K562 (cell line): ENCODE data around the gene UROD. TPM values are rescaled to one million over a fixed set of nuclear protein-coding genes. Genes with fewer than 3 reads are reported as not detected.

Experiments used
- ARID2 ChIP-seq: fragments of 450-650 bp; IDR thresholded peaks from 2 replicates; pipeline ENCODE4 v1.6.1; 2017; ENCODE audit warnings: antibody characterized with exemption, mild to moderate bottlenecking
- ASH1L ChIP-seq: fragments of 450-650 bp; IDR thresholded peaks from 2 replicates; pipeline ENCODE4 v1.6.1; 2018; ENCODE audit warnings: borderline replicate concordance, mild to moderate bottlenecking, low read depth; ENCODE audit not compliant: partially characterized antibody
- BHLHE40 ChIP-seq: IDR thresholded peaks from 2 replicates; pipeline ENCODE4 v1.6.1; 2011; ENCODE audit warnings: low read length, improper control_type of control experiment
- CCNT2 ChIP-seq: IDR thresholded peaks from 2 replicates; pipeline ENCODE4 v1.6.1; 2011; ENCODE audit warnings: borderline replicate concordance, low read depth, mild to moderate bottlenecking, moderate library complexity, mixed read lengths, low read length; ENCODE audit not compliant: insufficient read length; ENCODE audit errors: extremely low read depth
- CHD1 ChIP-seq: fragments of 200-600 bp; sonication (generic); IDR thresholded peaks from one replicate; pipeline ENCODE4 v1.6.1; 2012; ENCODE audit warnings: mild to moderate bottlenecking, moderate library complexity, low read length, inconsistent platforms
- CTBP1 ChIP-seq: fragments of 450-650 bp; IDR thresholded peaks from 2 replicates; pipeline ENCODE4 v1.6.1; 2016; ENCODE audit warnings: borderline replicate concordance
- CTCFL ChIP-seq: IDR thresholded peaks from 2 replicates; pipeline ENCODE4 v1.6.1; 2011; ENCODE audit warnings: borderline replicate concordance, low read depth, mild to moderate bottlenecking, moderate library complexity, low read length; ENCODE audit not compliant: insufficient read depth, poor library complexity, severe bottlenecking
- DACH1 ChIP-seq: fragments of 450-650 bp; IDR thresholded peaks from 2 replicates; pipeline ENCODE4 v1.6.1; 2018; ENCODE audit not compliant: partially characterized antibody
- E4F1 ChIP-seq: fragments of 250-450 bp; sonication (Bioruptor Pico); IDR thresholded peaks from 2 replicates; pipeline ENCODE4 v1.5.0; 2021; ENCODE audit warnings: mild to moderate bottlenecking, borderline replicate concordance
- FOXA1 ChIP-seq: fragments of 450-650 bp; IDR thresholded peaks from 2 replicates; pipeline ENCODE4 v1.6.1; 2016; ENCODE audit warnings: mild to moderate bottlenecking, borderline replicate concordance
- FOXM1 ChIP-seq, 2 experiments: fragments of 450-650 bp in 1 of 2; sonication (generic) in 1 of 2; formaldehyde crosslinking in 1 of 2; IDR thresholded peaks; 2 replicates each; pipeline versions ENCODE4 v1.6.1 to v1.9.0; 2017 to 2022; ENCODE audit warnings: low read depth in 2 of 2, mild to moderate bottlenecking in 2 of 2, missing genetic modification reagents in 1 of 2, moderate library complexity in 1 of 2
- MLLT1 ChIP-seq, 2 experiments: fragments of 450-650 bp; IDR thresholded peaks; 2 replicates each; pipeline ENCODE4 v1.6.1; 2016
- MTA1 ChIP-seq: fragments of 450-650 bp; IDR thresholded peaks from 2 replicates; pipeline ENCODE4 v1.6.1; 2017; ENCODE audit warnings: borderline replicate concordance
- MTA2 ChIP-seq: fragments of 450-650 bp; IDR thresholded peaks from 2 replicates; pipeline ENCODE4 v1.6.1; 2016; ENCODE audit warnings: low read depth
- RFX5 ChIP-seq: IDR thresholded peaks from 2 replicates; pipeline ENCODE4 v1.6.1; 2011; ENCODE audit warnings: low read depth, mild to moderate bottlenecking, improper control_type of control experiment, low read length
- SAFB ChIP-seq: fragments of 200-400 bp; formaldehyde crosslinking; IDR thresholded peaks from 2 replicates; pipeline ENCODE4 v1.6.1; 2017; ENCODE audit warnings: low read depth, low read length, borderline replicate concordance
- SMC3 ChIP-seq: conservative IDR thresholded peaks from 2 replicates; pipeline ENCODE4 v1.6.1; 2011; ENCODE audit warnings: low read depth, low read length, improper control_type of control experiment; ENCODE audit not compliant: insufficient read depth
- THRAP3 ChIP-seq: fragments of 450-650 bp; IDR thresholded peaks from 2 replicates; pipeline ENCODE4 v1.6.1; 2016; ENCODE audit warnings: mild to moderate bottlenecking, inconsistent platforms, borderline replicate concordance
- TRIM24 ChIP-seq, 2 experiments: fragments of 450-650 bp; IDR thresholded peaks; 2 replicates each; pipeline ENCODE4 v1.6.1; 2016
- TSC22D4 ChIP-seq: fragments of 450-650 bp; IDR thresholded peaks from 2 replicates; pipeline ENCODE4 v1.6.1; 2016; ENCODE audit warnings: missing genetic modification characterization, missing biosample characterization, control low read depth
- ZNF76 ChIP-seq: fragments of 250-450 bp; sonication (Bioruptor Pico); IDR thresholded peaks from 2 replicates; pipeline ENCODE4 v1.4.0; 2020; ENCODE audit warnings: mild to moderate bottlenecking, moderate library complexity, borderline replicate concordance
- ZNF780A ChIP-seq: fragments of 250-450 bp; sonication (Bioruptor Pico); IDR thresholded peaks from 2 replicates; pipeline ENCODE4 v1.5.0; 2021; ENCODE audit warnings: mild to moderate bottlenecking
- polyA plus RNA-seq, 8 experiments: library from polyadenylated mRNA; depleted of rRNA in 4 of 8; stranded (reverse) in 5 of 8; unstranded in 3 of 8; fragments of >200 nt; fragmentation: Nextera tagmentation in 2 of 8; fragmentation: Illumina TruSeq in 1 of 8; extraction: Ambion mirVana in 2 of 8; extraction: Trizol in 1 of 8; gene quantifications; 2 replicates each; pipeline versions ENCODE4 v1.2.1 to v1.2.3, GENCODE V29; 2011 to 2014; ENCODE audit warnings: inconsistent platforms in 1 of 8, missing spikeins in 1 of 8
- total RNA-seq, 7 experiments: library from RNA; depleted of rRNA in 6 of 7; stranded (reverse); fragments of >200 nt in 6 of 7; fragmentation: Illumina TruSeq in 2 of 7; extraction: Trizol in 2 of 7; gene quantifications; 2 replicates each; pipeline versions ENCODE4 v1.2.1 to v1.2.3, GENCODE V29; 2011 to 2021; ENCODE audit warnings: low replicate concordance in 1 of 7

UROD gene
- total and polyA plus RNA-seq, 9 of the 15 experiments (the other 6 are each of a cell fraction or from before 2014, with no cell fraction given) = 533 to 2,933 (median 1,100) TPM

- TF ChIP-seq E4F1 = no peak
- peak; percentile 90 for TF ChIP-seq SMC3
- no peak for TF ChIP-seq DACH1
- no peak for TF ChIP-seq TRIM24 (IDR thresholded peaks at IDR 0.05)
- TF ChIP-seq SAFB = no peak
- no peak for TF ChIP-seq ZNF780A (CRISPR knock-in tag)
- no peak for TF ChIP-seq MTA2
- TF ChIP-seq BHLHE40 = no peak
- no peak for TF ChIP-seq FOXM1 (IDR thresholded peaks at IDR 0.05; ENCODE audit: low read depth)
- TF ChIP-seq FOXM1 (CRISPR knock-in tag; IDR thresholded peaks at IDR 0.05; ENCODE audit: low read depth) = no peak
- TF ChIP-seq TSC22D4 (tag) = no peak
- TF ChIP-seq THRAP3 = no peak
- TF ChIP-seq CTCFL = peak; percentile 58
- TF ChIP-seq MTA1 = no peak
- TF ChIP-seq CTBP1 = peak; percentile 59; the same call in 1 of the 2 replicates
- TF ChIP-seq CHD1 = no peak
- no peak for TF ChIP-seq ZNF76
- no peak for TF ChIP-seq RFX5
- TF ChIP-seq MLLT1 (IDR thresholded peaks at IDR 0.05) = no peak
- no peak for TF ChIP-seq ASH1L
- TF ChIP-seq ARID2 = no peak
- TF ChIP-seq CCNT2 = no peak
- TF ChIP-seq FOXA1 = no peak
These were observed 6.7 kb downstream of the UROD start (continued) for GRCh38 chr1:45018599-45019230.
